Metanephros (tissue), 1 donor: ENCODE results near the gene TMEM9. TPM values are rescaled to one million over a fixed set of nuclear protein-coding genes. Genes with fewer than 3 reads are reported as not detected.

ENCODE experiments used
- total RNA-seq: library from RNA; depleted of rRNA; stranded (reverse); fragments of >200 nt; gene quantifications from one replicate; pipeline ENCODE4 v1.2.3, GENCODE V29; 2014

Gene TMEM9
- total RNA-seq = 97.6 TPM

GRCh38 chr1:201154389-201155165, at the start of gene TMEM9:
TSS of gene TMEM9 (minus strand) at chr1:201154474. CDS start at chr1:201153923, 551 bp downstream.

GRCh38 chr1:201190624-201191051, 36.4 kb upstream of the TMEM9 start, which contains the start of gene IGFN1:
TSS of gene IGFN1 (plus strand) at chr1:201190824. CDS start at chr1:201193294, 2,470 bp downstream.

GRCh38 chr1:201126832-201127754, 27.2 kb downstream of the TMEM9 start, which contains the start of gene ASCL5:
TSS of gene ASCL5 (minus strand) at chr1:201127184. CDS start at chr1:201115372, 11,812 bp downstream.

GRCh38 chr1:201112173-201112731, 42.0 kb downstream of the TMEM9 start, which contains the start of gene CACNA1S:
TSS of gene CACNA1S (minus strand) at chr1:201112426. CDS start at chr1:201112339, 87 bp downstream.

Other genes starting within 250 kb of the TMEM9 start
- 3.2 TPM for gene KIF21B, start 130.8 kb downstream of the TMEM9 start, total RNA-seq
- 16.5 TPM for gene CACNA1S, start 42.0 kb downstream of the TMEM9 start, total RNA-seq
- not detected for gene ASCL5, start 27.3 kb downstream of the TMEM9 start, total RNA-seq
- 2.8 TPM for gene IGFN1, start 36.4 kb upstream of the TMEM9 start, total RNA-seq
- gene PKP1, start 129.0 kb upstream of the TMEM9 start, total RNA-seq = 0.64 TPM
- 7.4 TPM for gene TNNT2, start 223.2 kb upstream of the TMEM9 start, total RNA-seq
- gene LAD1, start 244.8 kb upstream of the TMEM9 start, total RNA-seq = 17.6 TPM